DMS114 treated with DMSO at 0.1 percent for 48 hours (cell line): ENCODE results near the gene BZW2.
"Not testable (repeated sequence)": the region's sequence is repeated elsewhere in the genome, so short reads cannot be mapped to it uniquely, and the experiment has no call there.

Experiments
- DNase-seq: peaks from one replicate; lab custom pipeline; 2025; ENCODE audit not compliant: unreplicated experiment; lab: John Stamatoyannopoulos, UW

Gene BZW2

DNA sequence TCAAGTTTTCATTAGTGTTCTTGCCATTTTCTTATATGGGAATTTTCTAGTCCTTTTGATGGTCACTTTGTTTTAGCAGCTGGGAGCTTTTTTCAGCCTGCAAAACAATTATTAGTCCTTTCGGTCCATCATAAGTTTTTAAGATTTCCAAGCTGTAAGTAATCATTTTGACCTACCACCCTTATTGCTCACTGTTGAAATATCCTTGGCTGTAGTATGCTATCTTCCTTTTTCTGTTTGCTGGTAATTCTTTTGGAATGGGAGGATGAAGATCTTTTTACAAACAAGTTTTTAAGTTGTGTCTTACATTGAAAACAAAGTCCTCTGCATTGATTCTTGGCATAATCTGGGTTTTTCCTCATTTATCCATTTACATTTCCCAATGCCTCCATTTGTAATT is 24.0 kb downstream of the BZW2 start:
- DNase-seq: no peak

DNA sequence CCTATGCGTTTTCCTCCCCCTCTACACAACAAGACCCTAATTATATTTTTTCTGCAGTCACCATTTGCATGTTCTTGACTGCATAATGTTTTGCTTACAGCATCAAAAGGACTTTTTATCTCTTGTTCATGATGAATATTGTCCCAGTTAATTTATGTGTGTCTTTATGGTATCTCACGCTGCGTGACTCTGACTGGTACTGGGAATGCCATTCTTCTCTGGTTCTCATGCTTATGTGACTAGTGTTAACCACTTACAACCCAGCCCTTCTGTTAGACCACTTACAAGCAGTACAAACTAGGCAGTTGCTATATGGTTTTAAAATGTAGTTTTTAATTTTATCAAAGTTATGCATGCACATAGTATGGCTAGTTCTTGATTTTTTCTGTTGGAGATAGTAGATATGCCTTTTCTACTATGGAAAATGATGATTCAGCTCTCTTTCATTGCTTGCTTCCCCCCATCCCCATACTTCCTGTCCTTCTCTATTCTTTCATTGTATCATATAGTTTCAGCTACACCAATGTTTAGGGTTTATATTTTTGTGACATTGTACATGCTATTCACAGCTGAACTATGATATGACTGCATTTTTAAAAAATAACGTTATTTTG is 24.9 kb downstream of the BZW2 start:
- DNase-seq: no peak

GRCh38 chr7:16671811-16672210 is 25.8 kb downstream of the BZW2 start:
- DNase-seq: no peak

DNA sequence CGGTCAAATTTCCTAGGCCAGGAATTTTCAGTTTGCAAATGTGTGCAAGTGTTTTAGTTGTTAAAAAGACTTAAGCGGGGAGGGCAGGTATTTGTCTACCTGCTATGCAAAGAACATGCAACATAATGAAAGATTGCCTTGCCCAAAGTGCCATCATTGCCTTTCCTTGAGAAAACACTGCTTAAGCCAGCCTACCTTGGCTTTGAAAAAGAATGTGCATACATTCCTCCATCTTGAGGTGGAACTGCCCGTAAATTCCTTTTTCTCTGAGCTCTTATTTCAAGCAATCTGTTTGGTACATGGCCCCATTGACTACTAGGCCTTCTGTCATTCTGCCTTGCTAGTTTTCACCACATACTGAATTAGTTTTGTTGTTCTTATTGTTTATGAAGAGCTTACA is 29.3 kb downstream of the BZW2 start:
- DNase-seq: no peak

GRCh38 chr7:16677978-16678494 is 32.1 kb downstream of the BZW2 start:
- no peak for DNase-seq

- DNase-seq: not testable (repeated sequence)
Measured at GRCh38 chr7:16678645-16679566, 32.9 kb downstream of the BZW2 start.

DNA sequence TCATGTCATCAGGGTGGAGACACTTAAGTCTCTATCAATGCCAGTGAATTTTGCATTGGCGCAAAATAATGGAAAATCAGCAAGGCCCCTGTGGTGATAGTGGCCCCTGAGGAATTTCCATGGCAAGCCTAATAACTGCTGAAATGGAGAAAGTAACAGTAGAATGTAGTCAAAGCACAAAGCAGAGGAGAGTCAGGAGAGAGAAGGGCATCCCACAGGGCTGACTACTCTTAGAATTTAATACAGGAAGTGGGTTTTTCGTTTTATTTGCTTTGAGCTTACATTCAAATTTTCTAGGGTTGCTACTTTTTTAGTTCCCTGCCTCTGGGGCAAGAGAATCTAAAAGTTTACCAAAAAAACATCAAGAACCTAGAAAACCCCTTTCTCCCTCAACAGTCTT is 39.0 kb downstream of the BZW2 start:
- no peak for DNase-seq

DNA sequence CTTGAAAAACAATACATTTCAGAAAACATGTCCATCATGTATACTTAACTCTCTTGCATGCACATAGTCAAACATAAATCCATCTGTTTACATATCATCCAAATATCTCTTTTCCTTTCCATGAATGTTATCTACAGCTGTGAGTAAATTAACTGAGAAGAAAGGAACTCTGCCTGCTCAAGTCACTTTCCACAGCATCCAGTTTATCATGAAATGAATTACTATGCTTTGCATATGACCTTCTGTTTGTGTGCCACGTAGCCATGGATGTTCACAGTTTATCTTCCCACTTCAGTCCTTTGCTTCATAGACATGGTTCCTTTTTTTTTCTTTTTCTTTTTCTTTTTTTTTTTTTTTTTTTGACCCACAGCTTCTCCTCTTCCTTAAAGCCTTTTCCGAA is 39.6 kb downstream of the BZW2 start:
- DNase-seq: no peak

DNA sequence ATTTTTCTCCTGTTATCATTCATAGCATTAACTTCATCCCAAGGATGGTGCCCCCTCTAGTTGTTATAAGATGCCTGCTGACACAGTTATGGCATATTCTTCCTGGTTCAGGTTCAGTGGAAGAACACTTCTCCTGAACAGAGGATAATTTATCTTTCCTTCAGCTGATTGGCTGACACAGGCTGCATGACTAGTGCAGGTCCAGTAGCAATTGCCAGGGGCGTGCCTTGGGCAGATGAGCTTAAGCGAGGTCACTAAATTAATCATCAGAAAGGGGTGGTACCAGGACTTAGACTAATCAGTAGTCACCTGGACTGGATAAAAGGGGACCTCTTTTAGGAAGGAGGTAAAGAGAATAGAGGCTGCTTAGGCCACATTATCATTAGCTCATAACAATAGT is 42.3 kb downstream of the BZW2 start:
- DNase-seq: no peak

DNA sequence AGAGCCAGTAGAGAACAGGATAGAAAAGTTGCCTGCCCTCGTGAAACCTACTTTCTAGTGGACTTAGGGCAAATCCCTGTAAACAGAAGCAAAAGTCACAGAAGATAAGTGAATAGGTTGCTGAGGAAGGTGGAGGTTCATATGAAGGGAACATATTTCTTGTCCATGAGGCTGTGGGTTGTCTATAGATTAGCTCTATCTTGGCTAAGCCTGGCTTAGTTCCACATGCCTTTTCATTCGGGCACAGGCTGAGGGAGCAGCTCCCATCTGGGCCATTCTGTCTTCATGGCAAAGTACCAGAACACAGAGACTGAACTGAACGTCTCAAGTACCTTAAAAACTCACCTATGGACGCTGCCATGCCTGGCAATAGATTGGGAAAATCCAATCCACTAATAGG is 45.3 kb downstream of the BZW2 start:
- no peak for DNase-seq

DNA sequence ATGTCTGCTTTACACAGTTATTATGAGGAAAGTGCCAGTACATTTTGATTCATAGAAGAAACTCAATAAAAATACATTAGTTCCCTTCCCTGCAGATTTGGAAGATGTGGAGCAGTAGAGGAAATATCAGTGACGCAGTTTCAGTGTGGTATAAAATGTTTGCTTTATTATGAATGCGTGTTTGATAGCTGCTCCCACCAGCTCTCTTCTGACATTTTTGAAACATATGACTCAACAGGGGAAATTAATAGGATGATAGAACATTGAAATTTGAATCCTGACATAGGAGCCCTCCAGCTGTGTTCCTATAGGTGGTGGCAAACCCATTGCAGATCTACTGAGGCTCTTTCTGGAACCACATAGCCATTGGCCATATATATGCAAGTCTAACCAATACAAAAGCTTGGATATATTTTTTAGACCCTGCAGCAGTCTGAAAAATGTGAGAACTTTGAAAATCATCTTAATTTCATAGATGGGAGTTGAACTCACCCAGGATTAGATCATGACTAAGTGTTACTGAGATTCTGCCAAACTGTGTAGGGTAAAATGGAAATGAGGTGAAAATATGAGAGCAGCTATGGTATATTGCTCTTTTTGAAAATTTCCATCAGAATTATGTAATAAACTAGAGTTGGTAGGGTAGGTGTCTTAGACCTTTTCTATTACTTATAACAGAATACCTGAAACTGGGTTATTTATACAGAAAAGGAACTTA is 47.8 kb downstream of the BZW2 start:
- no peak for DNase-seq

GRCh38 chr7:16694806-16695205 is 48.8 kb downstream of the BZW2 start:
- DNase-seq: no peak

GRCh38 chr7:16695621-16696237 is 49.7 kb downstream of the BZW2 start:
- DNase-seq: peak; percentile 40

- DNase-seq: no peak
Measured at GRCh38 chr7:16697507-16698199, 51.7 kb downstream of the BZW2 start.

DNA sequence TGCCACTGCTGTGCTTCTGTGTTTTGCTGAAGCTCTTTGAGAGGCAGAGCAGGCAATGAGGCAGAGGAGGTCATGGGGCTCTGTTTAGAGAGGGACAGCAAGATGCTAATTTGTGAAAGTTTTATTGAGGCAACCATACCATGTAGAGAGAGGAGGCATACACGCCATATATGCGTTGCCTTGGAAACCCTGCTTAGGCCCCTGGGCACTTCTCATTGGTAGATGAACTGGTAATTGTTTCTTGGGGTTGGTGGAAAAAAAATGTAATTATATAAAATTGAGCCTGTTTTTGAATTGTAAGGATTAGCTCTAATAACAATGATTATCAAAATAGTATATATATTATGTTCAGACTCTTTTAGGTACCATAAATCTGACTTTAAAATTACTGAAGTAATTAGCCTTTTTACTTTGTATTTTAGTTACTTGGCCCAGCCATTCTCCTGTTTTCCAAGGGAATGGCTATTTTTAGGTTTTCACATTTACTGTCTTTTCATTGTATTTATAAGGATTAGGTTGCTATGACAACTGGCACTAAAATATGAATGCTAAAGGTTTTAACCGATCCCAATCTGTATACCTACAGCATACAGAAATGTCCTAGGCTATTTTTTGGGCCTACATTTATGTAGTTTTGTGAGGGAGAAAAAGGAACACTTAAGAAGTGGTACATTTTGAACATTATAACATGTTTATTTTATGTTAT is 52.4 kb downstream of the BZW2 start:
- DNase-seq: no peak

DNA sequence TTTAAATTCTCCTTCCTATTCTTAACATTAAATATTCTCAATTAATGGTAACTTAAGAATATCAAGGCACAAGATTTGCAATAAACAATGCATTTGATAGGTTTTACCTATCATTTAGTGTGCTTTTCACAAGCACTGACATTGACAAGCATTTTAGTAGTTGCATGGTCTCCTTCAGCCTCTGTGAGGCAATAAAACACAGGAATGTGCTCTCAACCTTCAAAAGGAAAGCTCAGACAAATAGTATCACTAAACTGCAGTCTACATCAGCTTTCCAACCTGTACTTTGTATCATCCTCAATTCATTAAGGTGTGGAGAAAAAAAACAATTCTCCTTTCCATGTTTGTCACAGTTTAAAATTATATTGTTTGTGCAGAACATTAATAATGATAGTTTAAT is 56.5 kb downstream of the BZW2 start:
- DNase-seq: no peak

GRCh38 chr7:16708511-16708910 is 62.5 kb downstream of the BZW2 start:
- DNase-seq: no peak

- no peak for DNase-seq
Measured at GRCh38 chr7:16708980-16709379, 63.0 kb downstream of the BZW2 start.

DNA sequence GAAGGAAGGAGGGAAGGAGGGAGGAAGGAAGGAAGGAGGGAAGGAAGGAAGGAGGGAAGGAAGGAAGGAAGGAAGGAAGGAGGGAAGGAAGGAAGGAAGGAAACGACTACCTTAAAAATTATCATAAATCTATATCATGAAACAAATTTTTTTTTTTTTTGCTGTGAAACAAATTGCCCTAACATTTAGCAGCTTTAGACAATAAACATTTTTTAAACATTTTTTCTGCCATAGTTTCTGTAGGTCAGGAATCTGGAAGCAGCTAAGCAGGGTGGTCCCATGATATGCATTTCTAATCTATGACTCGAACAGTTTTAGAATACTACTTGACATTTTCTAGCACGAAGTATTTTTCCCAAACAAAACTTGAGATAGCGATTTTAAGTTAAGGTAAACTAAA is 64.7 kb downstream of the BZW2 start:
- DNase-seq: no peak

DNA sequence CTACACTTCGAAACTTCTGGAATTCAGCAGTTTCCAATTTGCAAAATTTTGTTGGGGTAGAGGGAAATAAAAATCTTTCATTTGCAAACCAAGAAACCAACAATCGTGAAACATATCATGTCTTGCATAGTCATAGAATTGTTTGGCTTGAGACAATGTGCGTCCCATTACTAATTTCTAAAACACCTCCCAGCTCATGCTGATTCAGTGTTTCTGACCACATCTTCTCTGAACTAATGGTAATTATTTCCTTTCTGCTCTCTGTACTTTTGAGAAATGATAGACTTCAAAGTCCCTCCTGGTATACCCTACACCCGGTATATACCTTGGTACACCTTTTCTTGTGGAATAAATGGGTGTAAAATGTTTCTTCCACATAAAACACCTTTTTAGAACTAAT is 65.7 kb downstream of the BZW2 start:
- no peak for DNase-seq
